ENCODE results near the gene OR2T3. TPM values are rescaled to one million over a fixed set of nuclear protein-coding genes. Genes with fewer than 3 reads are reported as not detected.
"Not testable (repeated sequence)": the region's sequence is repeated elsewhere in the genome, so short reads cannot be mapped to it uniquely, and the experiment has no call there.

The OR2T3 gene
- polyA plus RNA-seq, 1 donor from 2014 or later, result not detected

DNA sequence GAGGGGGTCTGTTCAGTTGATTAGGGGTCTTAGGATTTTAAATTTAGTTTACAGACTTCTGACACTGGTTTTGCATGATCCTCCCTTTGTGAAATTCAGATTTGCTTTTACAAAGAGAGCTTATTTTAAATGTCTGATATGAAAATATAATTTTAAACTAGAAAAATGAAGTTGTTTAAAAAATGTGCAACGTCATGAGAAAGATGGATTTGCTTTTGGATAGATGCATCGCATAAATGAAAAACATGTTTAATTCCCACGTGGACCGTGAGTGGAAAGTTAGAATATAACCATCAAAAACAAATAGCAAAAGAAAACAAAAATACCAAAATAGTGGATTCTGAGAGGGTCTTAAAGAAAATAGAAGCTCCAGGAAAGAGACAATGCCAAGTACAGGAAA lies 2.0 kb upstream of the OR2T3 start (continued):
- TF ChIP-seq, protein P1, sequence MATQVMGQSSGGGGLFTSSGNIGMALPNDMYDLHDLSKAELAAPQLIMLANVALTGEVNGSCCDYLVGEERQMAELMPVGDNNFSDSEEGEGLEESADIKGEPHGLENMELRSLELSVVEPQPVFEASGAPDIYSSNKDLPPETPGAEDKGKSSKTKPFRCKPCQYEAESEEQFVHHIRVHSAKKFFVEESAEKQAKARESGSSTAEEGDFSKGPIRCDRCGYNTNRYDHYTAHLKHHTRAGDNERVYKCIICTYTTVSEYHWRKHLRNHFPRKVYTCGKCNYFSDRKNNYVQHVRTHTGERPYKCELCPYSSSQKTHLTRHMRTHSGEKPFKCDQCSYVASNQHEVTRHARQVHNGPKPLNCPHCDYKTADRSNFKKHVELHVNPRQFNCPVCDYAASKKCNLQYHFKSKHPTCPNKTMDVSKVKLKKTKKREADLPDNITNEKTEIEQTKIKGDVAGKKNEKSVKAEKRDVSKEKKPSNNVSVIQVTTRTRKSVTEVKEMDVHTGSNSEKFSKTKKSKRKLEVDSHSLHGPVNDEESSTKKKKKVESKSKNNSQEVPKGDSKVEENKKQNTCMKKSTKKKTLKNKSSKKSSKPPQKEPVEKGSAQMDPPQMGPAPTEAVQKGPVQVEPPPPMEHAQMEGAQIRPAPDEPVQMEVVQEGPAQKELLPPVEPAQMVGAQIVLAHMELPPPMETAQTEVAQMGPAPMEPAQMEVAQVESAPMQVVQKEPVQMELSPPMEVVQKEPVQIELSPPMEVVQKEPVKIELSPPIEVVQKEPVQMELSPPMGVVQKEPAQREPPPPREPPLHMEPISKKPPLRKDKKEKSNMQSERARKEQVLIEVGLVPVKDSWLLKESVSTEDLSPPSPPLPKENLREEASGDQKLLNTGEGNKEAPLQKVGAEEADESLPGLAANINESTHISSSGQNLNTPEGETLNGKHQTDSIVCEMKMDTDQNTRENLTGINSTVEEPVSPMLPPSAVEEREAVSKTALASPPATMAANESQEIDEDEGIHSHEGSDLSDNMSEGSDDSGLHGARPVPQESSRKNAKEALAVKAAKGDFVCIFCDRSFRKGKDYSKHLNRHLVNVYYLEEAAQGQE (IDR thresholded peaks at IDR 0.05; ENCODE audit: borderline replicate concordance), result no peak
- TF ChIP-seq POLR2AphosphoS5 (IDR thresholded peaks at IDR 0.05) (no peak), RAD21 (conservative IDR thresholded peaks at IDR 0.05) (no peak), EZH2 (IDR thresholded peaks at IDR 0.05; ENCODE audit: borderline replicate concordance, insufficient read depth, low read length, poor library complexity, severe bottlenecking) (no peak)

DNA sequence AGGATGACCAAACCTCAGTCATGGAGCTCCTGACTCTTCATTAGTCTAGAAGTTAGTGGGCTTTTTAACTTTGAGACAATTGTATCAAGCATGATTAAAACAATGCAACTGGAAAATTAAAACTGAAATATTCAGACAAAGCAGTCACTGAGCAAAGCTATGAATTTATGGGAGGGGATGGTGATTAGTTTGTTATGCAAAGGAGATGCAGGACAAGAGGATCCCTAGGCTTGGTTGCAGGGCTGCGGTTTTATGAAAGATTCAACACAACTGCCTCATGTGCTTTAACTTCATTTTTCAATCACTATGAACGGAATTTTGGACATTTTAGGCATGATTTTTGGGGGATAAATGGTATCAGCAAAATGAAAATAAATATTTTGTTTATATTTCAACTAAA lies 1.0 kb upstream of the OR2T3 start:
- not testable (repeated sequence) for H3K79me2 ChIP-seq (replicated peaks; ENCODE audit: insufficient read depth, low read length); H3K27me3 ChIP-seq (ENCODE audit: insufficient read depth, low read depth, low read length); H2AFZ ChIP-seq (ENCODE audit: low read depth, low read length); H3K4me2 ChIP-seq (ENCODE audit: low read length); H3K4me3 ChIP-seq (ENCODE audit: low read length); H3K27ac ChIP-seq (ENCODE audit: low read length); H3K9me3 ChIP-seq (ENCODE audit: low read length); H3K9ac ChIP-seq (ENCODE audit: low read length); H4K20me1 ChIP-seq (ENCODE audit: insufficient read depth); H3K9me2 ChIP-seq (ENCODE audit: insufficient read depth, low read length); H3K36me3 ChIP-seq (ENCODE audit: insufficient read depth, low read length); H3F3A ChIP-seq (ENCODE audit: insufficient read depth, low read length, poor library complexity, severe bottlenecking)

DNA sequence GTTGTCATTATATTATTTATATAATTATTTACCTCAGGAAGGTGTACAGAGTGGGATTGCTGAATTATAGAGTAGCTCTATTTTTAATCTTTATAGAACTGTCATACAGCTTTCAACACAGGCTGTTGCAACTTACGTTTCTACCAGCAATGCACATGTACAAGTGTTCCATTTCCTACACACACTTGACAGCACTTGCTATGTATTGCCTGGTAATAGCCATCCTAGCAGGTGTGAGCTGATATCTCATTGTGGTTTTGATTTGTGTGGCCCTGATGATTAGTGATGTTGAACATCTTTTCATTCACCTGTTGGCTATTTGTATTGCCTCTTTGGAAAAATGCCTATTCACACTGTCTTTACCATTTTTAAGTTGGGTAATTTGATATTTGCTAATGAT lies 2.5 kb downstream of the OR2T3 start:
- not testable (repeated sequence) for H3K4me3 ChIP-seq (ENCODE audit: low read length); H3K27me3 ChIP-seq (ENCODE audit: insufficient read depth, low read depth, low read length); H4K20me1 ChIP-seq (ENCODE audit: insufficient read depth); H2AFZ ChIP-seq (ENCODE audit: low read depth, low read length); H3F3A ChIP-seq (ENCODE audit: insufficient read depth, low read length, poor library complexity, severe bottlenecking); H3K27ac ChIP-seq (ENCODE audit: low read length); H3K79me2 ChIP-seq (replicated peaks; ENCODE audit: insufficient read depth, low read length); H3K9me3 ChIP-seq (ENCODE audit: low read length); H3K4me2 ChIP-seq (ENCODE audit: low read length); H3K36me3 ChIP-seq (ENCODE audit: insufficient read depth, low read length); H3K9me2 ChIP-seq (ENCODE audit: insufficient read depth, low read length); H3K9ac ChIP-seq (ENCODE audit: low read length)

DNA sequence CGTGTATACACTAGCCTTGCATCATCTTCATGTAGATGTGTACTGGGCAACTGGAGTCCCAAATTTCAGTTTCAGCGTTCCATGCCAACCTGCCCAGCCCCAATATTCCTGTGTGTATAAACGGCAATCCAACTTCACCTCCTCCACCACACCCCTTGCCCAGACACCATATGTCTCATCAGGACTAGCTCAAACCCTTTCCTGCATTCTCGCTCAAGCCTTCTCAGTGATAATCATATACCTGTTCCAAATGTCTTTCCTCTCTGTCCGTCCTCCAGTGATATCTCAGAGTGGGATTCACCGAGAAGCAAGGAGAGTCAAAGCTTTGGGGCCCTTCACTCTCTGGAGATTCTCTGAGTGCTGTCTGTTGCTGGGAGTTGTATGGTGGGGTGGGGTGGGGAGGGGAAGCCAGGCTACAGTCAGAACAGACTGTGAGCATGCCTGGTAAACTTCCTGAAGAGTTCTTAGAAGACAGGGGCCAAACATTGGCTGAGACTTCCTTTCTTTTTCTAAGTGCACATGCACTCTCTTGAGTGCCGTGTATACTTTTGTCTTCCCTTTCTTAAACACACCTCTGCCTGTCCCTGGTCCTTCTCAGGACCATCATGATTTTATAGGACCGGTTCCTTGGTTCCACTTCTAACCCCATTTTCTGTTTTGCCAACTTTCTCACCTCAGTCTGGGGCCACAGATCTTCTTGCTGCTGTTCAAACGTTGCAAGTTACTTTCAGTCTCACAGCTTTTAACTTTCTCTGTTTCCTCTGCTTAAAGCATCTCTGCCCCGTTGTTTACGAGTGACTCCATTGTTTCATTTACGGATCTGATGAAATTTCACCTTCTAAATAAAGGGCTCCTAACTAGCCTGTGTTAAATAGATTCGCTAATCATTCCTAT lies 8.8 kb downstream of the OR2T3 start:
- not testable (repeated sequence) for H3K27me3 ChIP-seq (ENCODE audit: insufficient read depth, low read depth, low read length); H3K27ac ChIP-seq (ENCODE audit: low read length); H3K36me3 ChIP-seq (ENCODE audit: insufficient read depth, low read length); H3K9me2 ChIP-seq (ENCODE audit: insufficient read depth, low read length); H3F3A ChIP-seq (ENCODE audit: insufficient read depth, low read length, poor library complexity, severe bottlenecking); H3K9me3 ChIP-seq (ENCODE audit: low read length); H4K20me1 ChIP-seq (ENCODE audit: insufficient read depth); H3K4me3 ChIP-seq (ENCODE audit: low read length); H3K9ac ChIP-seq (ENCODE audit: low read length); H3K79me2 ChIP-seq (replicated peaks; ENCODE audit: insufficient read depth, low read length); H3K4me2 ChIP-seq (ENCODE audit: low read length); H2AFZ ChIP-seq (ENCODE audit: low read depth, low read length)

DNA sequence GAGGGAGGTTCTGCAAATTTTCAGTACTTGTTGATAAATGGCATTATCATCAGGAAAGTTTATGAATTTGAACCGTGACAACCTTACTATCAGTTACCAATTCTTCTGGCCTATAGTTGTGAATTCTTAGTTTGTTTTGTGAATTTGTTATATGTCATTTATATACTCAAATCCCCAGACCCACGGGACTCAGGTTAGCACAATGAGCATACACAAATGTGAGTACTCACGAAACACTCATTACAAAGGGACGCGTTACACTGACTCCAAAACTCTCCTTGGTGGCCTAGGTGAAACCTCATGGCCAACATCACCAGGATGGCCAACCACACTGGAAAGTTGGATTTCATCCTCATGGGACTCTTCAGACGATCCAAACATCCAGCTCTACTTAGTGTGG lies 15.1 kb downstream of the OR2T3 start, which contains the start of gene OR2T5:
Gene OR2T5, plus strand, starts transcription at position 301 of the 400 bp plus-strand sequence. Its CDS starts 0 bp downstream, at position 301.
- not testable (repeated sequence) for H4K20me1 ChIP-seq (ENCODE audit: insufficient read depth); H3K27ac ChIP-seq (ENCODE audit: low read length); H2AFZ ChIP-seq (ENCODE audit: low read depth, low read length); H3K4me3 ChIP-seq (ENCODE audit: low read length); H3K36me3 ChIP-seq (ENCODE audit: insufficient read depth, low read length); H3F3A ChIP-seq (ENCODE audit: insufficient read depth, low read length, poor library complexity, severe bottlenecking); H3K79me2 ChIP-seq (replicated peaks; ENCODE audit: insufficient read depth, low read length); H3K9me2 ChIP-seq (ENCODE audit: insufficient read depth, low read length); H3K4me2 ChIP-seq (ENCODE audit: low read length); H3K27me3 ChIP-seq (ENCODE audit: insufficient read depth, low read depth, low read length); H3K9me3 ChIP-seq (ENCODE audit: low read length); H3K9ac ChIP-seq (ENCODE audit: low read length)

DNA sequence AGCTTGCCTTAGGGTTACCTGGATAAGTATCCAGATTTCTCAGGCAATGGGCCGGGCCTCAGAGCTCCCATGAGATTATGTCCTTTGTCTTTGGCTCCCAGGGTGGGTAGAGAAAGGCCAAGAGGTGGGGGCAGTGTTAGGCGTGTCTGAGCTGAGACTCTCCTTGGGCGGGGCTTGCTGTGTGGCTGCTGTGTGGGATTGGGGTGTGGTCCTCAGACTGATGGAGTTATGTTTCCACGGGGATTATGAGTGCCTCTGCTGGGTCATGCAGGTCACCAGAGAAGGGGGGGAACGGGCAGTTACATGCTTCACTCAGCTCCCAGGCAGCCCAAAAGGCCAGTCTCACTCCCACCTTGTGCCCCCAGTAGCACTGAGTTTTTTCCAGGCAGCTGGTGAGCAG lies 23.5 kb downstream of the OR2T3 start:
- H3K9me3 ChIP-seq (ENCODE audit: low read length); H3K9me2 ChIP-seq (ENCODE audit: insufficient read depth, low read length); H3K27ac ChIP-seq (ENCODE audit: low read length); H3K9ac ChIP-seq (ENCODE audit: low read length); H3K36me3 ChIP-seq (ENCODE audit: insufficient read depth, low read length); H3K27me3 ChIP-seq (ENCODE audit: insufficient read depth, low read depth, low read length); H3K4me2 ChIP-seq (ENCODE audit: low read length); H4K20me1 ChIP-seq (ENCODE audit: insufficient read depth); H3F3A ChIP-seq (ENCODE audit: insufficient read depth, low read length, poor library complexity, severe bottlenecking); H2AFZ ChIP-seq (ENCODE audit: low read depth, low read length); H3K4me3 ChIP-seq (ENCODE audit: low read length); H3K79me2 ChIP-seq (replicated peaks; ENCODE audit: insufficient read depth, low read length): not testable (repeated sequence)

DNA sequence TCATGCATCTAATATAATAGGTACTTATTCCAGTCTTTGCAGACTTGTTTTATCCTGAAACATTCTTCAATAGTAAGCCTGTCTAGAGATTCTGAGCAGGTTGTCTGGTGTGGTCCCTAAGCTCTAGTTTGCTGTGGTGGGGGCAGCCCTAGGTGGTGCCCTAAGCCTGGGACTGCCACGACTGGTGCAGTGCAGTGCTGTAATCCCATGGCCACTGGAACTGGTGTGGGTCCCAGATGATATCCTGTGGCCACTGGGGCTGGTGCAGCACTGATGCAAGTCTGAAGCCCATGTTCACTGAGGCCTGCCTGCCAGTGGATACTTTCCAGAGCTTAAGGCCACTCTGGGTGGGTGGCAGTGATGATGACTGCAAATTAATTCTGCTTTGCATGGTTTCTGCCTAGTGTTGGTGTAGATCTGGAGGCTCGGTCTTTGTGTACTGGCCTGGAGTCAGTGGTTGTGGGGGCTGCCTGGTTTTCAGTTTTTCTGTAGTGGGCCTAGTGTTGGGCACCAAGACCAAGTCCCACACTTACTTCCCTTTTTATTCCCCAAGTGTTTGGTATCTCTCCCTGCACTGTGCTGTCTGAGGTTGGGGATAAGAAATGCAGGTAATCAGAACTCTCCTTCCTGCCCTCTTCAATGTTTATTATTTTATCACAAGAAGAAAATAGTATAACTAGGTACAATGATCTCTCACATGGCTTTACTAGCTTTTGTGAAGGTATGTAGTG lies 27.3 kb downstream of the OR2T3 start:
- H3K4me3 ChIP-seq (ENCODE audit: low read length); H3F3A ChIP-seq (ENCODE audit: insufficient read depth, low read length, poor library complexity, severe bottlenecking); H3K9me2 ChIP-seq (ENCODE audit: insufficient read depth, low read length); H3K9ac ChIP-seq (ENCODE audit: low read length); H3K27ac ChIP-seq (ENCODE audit: low read length); H3K4me2 ChIP-seq (ENCODE audit: low read length); H4K20me1 ChIP-seq (ENCODE audit: insufficient read depth); H3K36me3 ChIP-seq (ENCODE audit: insufficient read depth, low read length); H2AFZ ChIP-seq (ENCODE audit: low read depth, low read length); H3K9me3 ChIP-seq (ENCODE audit: low read length); H3K79me2 ChIP-seq (replicated peaks; ENCODE audit: insufficient read depth, low read length); H3K27me3 ChIP-seq (ENCODE audit: insufficient read depth, low read depth, low read length): not testable (repeated sequence)

Data from neural cell (in vitro differentiated cells).